ENCODE results near the gene NEK9.

GRCh38 chr14:75156111-75156510 is 29.3 kb upstream of the NEK9 start:
- TF ChIP-seq CTCF (IDR thresholded peaks at IDR 0.05), result no peak
- TF ChIP-seq EZH2 (IDR thresholded peaks at IDR 0.05; ENCODE audit: borderline replicate concordance, insufficient read depth, low read depth, low read length, poor library complexity, severe bottlenecking), result no peak

Data from B cell (primary cell).